ENCODE results near the gene TAF1C. TPM values are rescaled to one million over a fixed set of nuclear protein-coding genes. Genes with fewer than 3 reads are reported as not detected.

Gene TAF1C, protein sequence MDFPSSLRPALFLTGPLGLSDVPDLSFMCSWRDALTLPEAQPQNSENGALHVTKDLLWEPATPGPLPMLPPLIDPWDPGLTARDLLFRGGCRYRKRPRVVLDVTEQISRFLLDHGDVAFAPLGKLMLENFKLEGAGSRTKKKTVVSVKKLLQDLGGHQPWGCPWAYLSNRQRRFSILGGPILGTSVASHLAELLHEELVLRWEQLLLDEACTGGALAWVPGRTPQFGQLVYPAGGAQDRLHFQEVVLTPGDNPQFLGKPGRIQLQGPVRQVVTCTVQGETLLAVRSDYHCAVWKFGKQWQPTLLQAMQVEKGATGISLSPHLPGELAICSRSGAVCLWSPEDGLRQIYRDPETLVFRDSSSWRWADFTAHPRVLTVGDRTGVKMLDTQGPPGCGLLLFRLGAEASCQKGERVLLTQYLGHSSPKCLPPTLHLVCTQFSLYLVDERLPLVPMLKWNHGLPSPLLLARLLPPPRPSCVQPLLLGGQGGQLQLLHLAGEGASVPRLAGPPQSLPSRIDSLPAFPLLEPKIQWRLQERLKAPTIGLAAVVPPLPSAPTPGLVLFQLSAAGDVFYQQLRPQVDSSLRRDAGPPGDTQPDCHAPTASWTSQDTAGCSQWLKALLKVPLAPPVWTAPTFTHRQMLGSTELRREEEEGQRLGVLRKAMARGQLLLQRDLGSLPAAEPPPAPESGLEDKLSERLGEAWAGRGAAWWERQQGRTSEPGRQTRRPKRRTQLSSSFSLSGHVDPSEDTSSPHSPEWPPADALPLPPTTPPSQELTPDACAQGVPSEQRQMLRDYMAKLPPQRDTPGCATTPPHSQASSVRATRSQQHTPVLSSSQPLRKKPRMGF
- 100 to 1,000 TPM; 101 TPM for total RNA-seq
- 42.1 TPM for polyA plus RNA-seq (ENCODE audit: insufficient read depth, low read depth, low replicate concordance)
- long read RNA-seq, donor 1, partial matches to known transcripts = 0 of 3 reads
- long read RNA-seq, donor 1, other reads (novel, unspliced or antisense) = 0 of 3 reads
- long read RNA-seq, donor 2 = 0 reads

DNA sequence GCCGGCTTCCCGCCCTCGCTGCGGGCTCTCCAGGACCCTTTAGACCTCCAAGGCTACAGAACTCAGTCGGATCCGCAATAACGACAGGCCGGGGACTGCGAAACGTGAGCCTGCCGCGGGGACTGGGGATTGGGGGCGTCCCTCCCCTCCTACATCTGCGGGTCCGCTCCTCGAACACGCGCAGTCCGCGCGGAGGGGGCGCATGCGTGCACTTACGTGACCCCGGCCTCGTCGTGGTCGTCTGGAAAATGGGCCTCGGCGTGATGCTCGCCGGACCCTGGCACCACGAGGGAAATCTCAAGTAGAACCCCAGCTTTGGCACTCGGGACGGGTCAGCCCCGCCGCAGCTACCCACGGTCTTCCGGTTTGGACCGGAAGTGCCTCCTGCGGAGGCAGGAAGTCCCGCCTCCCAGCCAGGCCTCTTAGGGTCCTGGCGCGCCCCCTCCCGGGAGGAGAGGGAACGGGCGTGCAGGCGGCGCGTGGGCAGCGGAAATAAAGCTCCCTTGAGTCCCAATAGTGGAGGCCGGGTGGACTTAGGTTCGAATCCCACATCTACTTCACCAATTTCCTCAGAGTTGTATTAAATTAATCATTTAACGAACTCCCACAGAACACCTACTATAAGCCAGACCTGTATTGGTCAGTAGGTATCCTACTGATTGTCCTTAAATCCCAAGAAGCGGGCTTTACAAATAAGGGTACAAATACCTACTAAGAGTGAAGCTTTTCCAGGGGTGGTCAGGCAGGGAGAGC, at the start of gene TAF1C:
Gene TAF1C, minus strand, starts transcription at position 373 of the 753 bp plus-strand sequence. CDS start 2,069 bp downstream, outside the sequence.
- intact Hi-C loops (cut with DNase I; ENCODE audit: low total_unique reads) = loop anchor here (10.0 kb wide), 1 partner anchor 222 kb away; the partner anchor contains the start of gene NECAB2
- peak; percentile 92 to 97 (median 94) for TF ChIP-seq CTCF (IDR thresholded peaks at IDR 0.05)
- TF ChIP-seq POLR2A (IDR thresholded peaks at IDR 0.05) = no peak

GRCh38 chr16:84234321-84235241, 47.7 kb upstream of the TAF1C start:
- Histone ChIP-seq H3K27ac (peak overlapping the region in 1 of 2 donors; percentile 76), H3K27me3 (no peaks in the 10 kb centered on the region), H3K9me3 (no peaks in the 10 kb centered on the region), H3K36me3 (ENCODE audit: low read depth, missing control alignments) (no peaks in the 10 kb centered on the region), H3K4me1 (peaks cover 12% of the 10 kb centered on the region), H3K4me3 (no peak overlapping the region)
- TF ChIP-seq CTCF (IDR thresholded peaks at IDR 0.05) (no peak), POLR2A (IDR thresholded peaks at IDR 0.05) (no peak)
- intact Hi-C loops (cut with DNase I; ENCODE audit: low total_unique reads) = no loop called here
- peak; percentile 21 for DNase-seq
- WGBS, 2 donors = 42 to 51% methylated on average over 21 of the region's 21 CpGs

More for the DNA sequence above, at the start of gene TAF1C:
- DNase-seq = peak; percentile 97
- WGBS, 2 donors = 2 to 9% methylated on average over 14 to 55 of the region's 55 CpGs
- H3K36me3 ChIP-seq (ENCODE audit: low read depth, missing control alignments) = no peaks in the 10 kb centered on the region
- no peaks in the 10 kb centered on the region for H3K27me3 ChIP-seq
- H3K4me3 ChIP-seq = peak within 1 kb of the TSS; percentile 81 to 98
- H3K27ac ChIP-seq = peak within 1 kb of the TSS; percentile 46 to 67
- H3K9me3 ChIP-seq = no peaks in the 10 kb centered on the region
- H3K4me1 ChIP-seq = peaks cover 30% of the 10 kb centered on the region

- intact Hi-C loops (cut with DNase I; ENCODE audit: low total_unique reads) = no loop called here
- H3K9me3 ChIP-seq = no peaks in the 10 kb centered on the region
- DNase-seq = no peak
- H3K27ac ChIP-seq = no peak overlapping the region
- WGBS, 2 donors = 90 to 93% methylated on average over 9 of the region's 9 CpGs
- H3K4me3 ChIP-seq = no peak overlapping the region
- TF ChIP-seq CTCF (IDR thresholded peaks at IDR 0.05) (no peak), POLR2A (IDR thresholded peaks at IDR 0.05) (no peak)
- peaks cover 12% of the 10 kb centered on the region for H3K4me1 ChIP-seq
- no peaks in the 10 kb centered on the region for H3K27me3 ChIP-seq
- H3K36me3 ChIP-seq (ENCODE audit: low read depth, missing control alignments) = no peaks in the 10 kb centered on the region
These were observed 46.9 kb upstream of the TAF1C start for GRCh38 chr16:84233748-84234147.

GRCh38 chr16:84232969-84233368, 46.1 kb upstream of the TAF1C start:
- DNase-seq = no peak
- H3K27ac ChIP-seq = no peak overlapping the region
- intact Hi-C loops (cut with DNase I; ENCODE audit: low total_unique reads) = no loop called here
- TF ChIP-seq POLR2A (IDR thresholded peaks at IDR 0.05) (no peak), CTCF (IDR thresholded peaks at IDR 0.05) (no peak)
- no peaks in the 10 kb centered on the region for H3K9me3 ChIP-seq
- peaks cover 19% of the 10 kb centered on the region for H3K4me1 ChIP-seq
- H3K27me3 ChIP-seq = no peaks in the 10 kb centered on the region
- no peak overlapping the region for H3K4me3 ChIP-seq
- 92 to 97% methylated on average over 5 of the region's 5 CpGs for whole genome bisulfite sequencing, 2 donors
- no peaks in the 10 kb centered on the region for H3K36me3 ChIP-seq (ENCODE audit: low read depth, missing control alignments)
